SU-DHL-6 (cell line): Measurements from ENCODE around the gene ANGPTL5.

Experiments
- H2AFZ ChIP-seq: fragments of 200-600 bp; sonication (generic); 2 replicates; pipeline ENCODE4 v1.6.1; 2014; ENCODE audit warnings: low read depth, mild to moderate bottlenecking, moderate library complexity, mixed read lengths, antibody characterized with exemption, low read length; ENCODE audit not compliant: severe bottlenecking
- H3F3A ChIP-seq: fragments of 200-600 bp; shearing (Covaris generic); 2 replicates; pipeline ENCODE4 v1.6.0; 2016; ENCODE audit warnings: antibody characterized with exemption, mild to moderate bottlenecking; ENCODE audit not compliant: insufficient read depth
- H3K27ac ChIP-seq: fragments of 200-600 bp; sonication (generic); 2 replicates; pipeline ENCODE4 v1.5.1; 2016; ENCODE audit warnings: low read depth, mild to moderate bottlenecking, low read length, moderate library complexity, mixed read lengths
- H3K27me3 ChIP-seq: fragments of 200-600 bp; sonication (generic), shearing (Covaris generic); 2 replicates; pipeline ENCODE4 v1.6.0; 2014; ENCODE audit warnings: mild to moderate bottlenecking, low read length
- H3K36me3 ChIP-seq: fragments of 200-600 bp; sonication (generic); 2 replicates; pipeline ENCODE4 v1.6.1; 2014; ENCODE audit warnings: mild to moderate bottlenecking, low read length, mixed read lengths
- H3K4me2 ChIP-seq: fragments of 300-600, 200-600 bp; shearing (Covaris generic), sonication (generic); 2 replicates; pipeline ENCODE4 v1.6.0; 2014; ENCODE audit warnings: low read length, low read depth, mild to moderate bottlenecking; ENCODE audit not compliant: poor library complexity, severe bottlenecking
- H3K4me3 ChIP-seq: fragments of 200-600 bp; sonication (generic); 2 replicates; pipeline ENCODE4 v1.5.1; 2014; ENCODE audit warnings: antibody characterized with exemption, low read length, mild to moderate bottlenecking, mixed read lengths; ENCODE audit not compliant: insufficient read depth, poor library complexity, severe bottlenecking
- H3K79me2 ChIP-seq: fragments of 200-600 bp; sonication (generic); 2 replicates; pipeline ENCODE4 v1.6.1; 2014; ENCODE audit warnings: mild to moderate bottlenecking, low read length, moderate library complexity; ENCODE audit not compliant: insufficient read depth
- H3K9ac ChIP-seq: fragments of 200-600 bp; sonication (generic); 2 replicates; pipeline ENCODE4 v1.7.0; 2014; ENCODE audit warnings: mild to moderate bottlenecking, low read length
- H3K9me2 ChIP-seq: fragments of 200-600 bp; sonication (generic); replicated peaks from 2 replicates; pipeline ENCODE4 v1.6.1; 2014; ENCODE audit warnings: low read length; ENCODE audit not compliant: insufficient read depth
- H3K9me3 ChIP-seq: fragments of 200-600 bp; sonication (generic); 2 replicates; pipeline ENCODE4 v1.6.1; 2014; ENCODE audit warnings: low read length, mixed read lengths; ENCODE audit not compliant: insufficient read depth
- H4K20me1 ChIP-seq: fragments of 200-600 bp; sonication (generic); 2 replicates; pipeline ENCODE4 v1.6.1; 2014; ENCODE audit warnings: low read depth, mild to moderate bottlenecking, antibody characterized with exemption, low read length, moderate library complexity, mixed read lengths
- EZH2phosphoT487 ChIP-seq: fragments of 200-600 bp; sonication (generic), shearing (Covaris generic); conservative IDR thresholded peaks from 2 replicates; pipeline ENCODE4 v1.6.1; 2018; ENCODE audit warnings: mild to moderate bottlenecking, antibody characterized with exemption, low read length, moderate library complexity, mixed read lengths
- TF ChIP-seq, protein P1 (sequence below): fragments of 200-600 bp; sonication (generic); IDR thresholded peaks from one replicate; pipeline ENCODE4 v1.5.1; 2017; ENCODE audit warnings: antibody characterized with exemption, mild to moderate bottlenecking, low read length, moderate library complexity; ENCODE audit not compliant: insufficient read depth, poor library complexity, severe bottlenecking

Gene ANGPTL5

GRCh38 chr11:101881586-101881985 lies 34.7 kb downstream of the ANGPTL5 start:
- H4K20me1 ChIP-seq: no peaks in the 10 kb centered on the region
- no peaks in the 10 kb centered on the region for H3K79me2 ChIP-seq
- no peaks in the 10 kb centered on the region for H3K36me3 ChIP-seq
- H3K27ac ChIP-seq: no peak overlapping the region
- H2AFZ ChIP-seq: no peak overlapping the region
- no peak overlapping the region for H3K4me3 ChIP-seq
- H3K27me3 ChIP-seq: no peaks in the 10 kb centered on the region
- H3K4me2 ChIP-seq: no peak overlapping the region
- H3K9me2 ChIP-seq: no peaks in the 10 kb centered on the region
- H3K9ac ChIP-seq: no peak overlapping the region
- no peaks in the 10 kb centered on the region for H3F3A ChIP-seq
- TF ChIP-seq, protein P1, sequence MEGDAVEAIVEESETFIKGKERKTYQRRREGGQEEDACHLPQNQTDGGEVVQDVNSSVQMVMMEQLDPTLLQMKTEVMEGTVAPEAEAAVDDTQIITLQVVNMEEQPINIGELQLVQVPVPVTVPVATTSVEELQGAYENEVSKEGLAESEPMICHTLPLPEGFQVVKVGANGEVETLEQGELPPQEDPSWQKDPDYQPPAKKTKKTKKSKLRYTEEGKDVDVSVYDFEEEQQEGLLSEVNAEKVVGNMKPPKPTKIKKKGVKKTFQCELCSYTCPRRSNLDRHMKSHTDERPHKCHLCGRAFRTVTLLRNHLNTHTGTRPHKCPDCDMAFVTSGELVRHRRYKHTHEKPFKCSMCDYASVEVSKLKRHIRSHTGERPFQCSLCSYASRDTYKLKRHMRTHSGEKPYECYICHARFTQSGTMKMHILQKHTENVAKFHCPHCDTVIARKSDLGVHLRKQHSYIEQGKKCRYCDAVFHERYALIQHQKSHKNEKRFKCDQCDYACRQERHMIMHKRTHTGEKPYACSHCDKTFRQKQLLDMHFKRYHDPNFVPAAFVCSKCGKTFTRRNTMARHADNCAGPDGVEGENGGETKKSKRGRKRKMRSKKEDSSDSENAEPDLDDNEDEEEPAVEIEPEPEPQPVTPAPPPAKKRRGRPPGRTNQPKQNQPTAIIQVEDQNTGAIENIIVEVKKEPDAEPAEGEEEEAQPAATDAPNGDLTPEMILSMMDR: no peak
- TF ChIP-seq EZH2phosphoT487: no peak
- no peaks in the 10 kb centered on the region for H3K9me3 ChIP-seq

DNA sequence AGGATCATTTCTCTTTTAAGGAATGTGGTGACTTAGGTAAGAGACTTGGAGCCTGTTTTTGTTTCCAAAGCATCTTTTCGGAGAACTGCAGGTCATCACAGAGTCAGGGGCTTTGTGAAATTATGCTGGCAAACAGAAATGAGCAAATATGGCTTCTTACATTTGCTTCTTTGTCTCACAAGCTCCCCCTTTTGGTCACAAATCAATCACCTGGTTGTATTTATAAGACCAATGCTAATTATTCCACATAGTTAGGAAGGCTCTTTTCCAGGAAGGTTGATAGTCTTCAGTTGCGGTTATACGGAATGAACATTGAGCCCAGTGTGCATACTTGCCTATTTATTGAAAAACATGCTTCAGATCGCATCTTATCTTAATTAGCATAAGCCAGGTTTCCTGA lies 36.1 kb downstream of the ANGPTL5 start:
- Histone ChIP-seq H3K27me3 (no peaks in the 10 kb centered on the region), H3K4me3 (no peak overlapping the region), H3K9me2 (no peaks in the 10 kb centered on the region), H3K79me2 (no peaks in the 10 kb centered on the region), H3K27ac (no peak overlapping the region), H3F3A (no peaks in the 10 kb centered on the region), H4K20me1 (no peaks in the 10 kb centered on the region), H3K4me2 (no peak overlapping the region), H2AFZ (no peak overlapping the region), H3K9me3 (no peaks in the 10 kb centered on the region), H3K36me3 (no peaks in the 10 kb centered on the region), H3K9ac (no peak overlapping the region)
- TF ChIP-seq, protein P1: peak; percentile 31
- TF ChIP-seq EZH2phosphoT487: no peak

GRCh38 chr11:101872171-101872882 lies 44.0 kb downstream of the ANGPTL5 start:
- Histone ChIP-seq H2AFZ (no peak overlapping the region), H3K9ac (no peak overlapping the region), H3K4me3 (no peak overlapping the region), H3K27me3 (no peaks in the 10 kb centered on the region), H3K9me2 (no peaks in the 10 kb centered on the region), H3K36me3 (no peaks in the 10 kb centered on the region), H3K9me3 (no peaks in the 10 kb centered on the region), H3F3A (no peaks in the 10 kb centered on the region), H3K79me2 (no peaks in the 10 kb centered on the region), H4K20me1 (no peaks in the 10 kb centered on the region), H3K27ac (no peak overlapping the region), H3K4me2 (no peak overlapping the region)
- no peak for TF ChIP-seq EZH2phosphoT487
- TF ChIP-seq, protein P1: no peak
